B cell (primary cell): ENCODE results near the gene PLXNA3.

Experiments used
- CTCF ChIP-seq: fragments of 200-600 bp; IDR thresholded peaks from one replicate; pipeline ENCODE4 v1.8.0; 2022; ENCODE audit warnings: antibody characterized with exemption, mild to moderate bottlenecking
- EZH2 ChIP-seq: IDR thresholded peaks from 2 replicates; pipeline ENCODE4 v1.6.1; 2012; ENCODE audit warnings: borderline replicate concordance, low read depth, mild to moderate bottlenecking, moderate library complexity, low read length; ENCODE audit not compliant: insufficient read depth, poor library complexity, severe bottlenecking

DNA sequence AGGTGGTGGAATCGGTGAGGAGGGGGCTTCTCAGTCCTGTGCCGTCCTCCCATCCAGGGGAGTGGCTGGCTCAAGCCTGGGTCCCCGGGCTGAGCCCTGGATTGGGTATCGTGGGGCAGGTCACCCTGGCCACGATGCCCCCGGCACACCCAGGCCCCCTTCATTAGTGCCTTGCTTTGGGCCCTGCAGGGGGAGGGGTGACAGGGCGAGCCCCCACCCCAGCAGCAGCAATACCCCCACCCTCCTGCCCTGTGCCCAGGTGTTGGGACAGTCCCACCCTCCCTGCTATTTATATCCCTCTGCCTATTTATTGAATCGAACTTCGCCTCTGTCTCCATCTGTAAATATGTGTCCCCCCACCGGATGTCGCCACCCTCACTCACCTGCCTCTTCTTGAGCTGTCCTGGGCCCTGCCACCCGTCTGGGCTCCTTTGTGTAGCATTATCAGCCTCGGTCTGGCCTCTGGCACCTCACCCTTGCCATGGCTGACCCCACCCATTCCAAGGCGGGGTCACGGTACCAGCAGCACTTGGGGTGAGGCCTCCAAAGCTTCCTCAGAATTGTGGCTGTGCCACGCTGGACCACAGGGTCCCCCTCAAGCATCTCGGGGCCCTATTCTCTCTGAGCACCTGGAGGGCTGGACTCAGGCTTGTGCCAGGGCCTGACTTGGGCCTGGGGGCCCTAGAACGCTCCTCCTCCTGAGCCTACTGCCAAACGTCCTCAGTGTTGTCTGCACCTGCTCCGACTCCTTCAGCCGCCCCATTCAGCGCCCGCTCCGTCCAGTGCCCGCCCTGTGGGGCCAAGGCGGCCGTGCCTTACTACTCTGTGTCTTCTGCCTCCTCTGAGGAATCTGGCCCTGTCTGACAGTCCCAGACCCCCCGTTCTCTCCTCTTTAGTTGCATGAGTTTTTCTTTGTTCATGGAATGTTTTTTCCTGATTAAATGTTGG, 14.9 kb downstream of the PLXNA3 start:
- TF ChIP-seq EZH2 (no peak), CTCF (no peak)
